Measurements from ENCODE around the gene HSD17B11.
"Not testable (repeated sequence)": the region's sequence is repeated elsewhere in the genome, so short reads cannot be mapped to it uniquely, and the experiment has no call there.

Gene HSD17B11

GRCh38 chr4:87405211-87405820, 14.3 kb upstream of the HSD17B11 start:
- DNase-seq: no peak

- not testable (repeated sequence) for DNase-seq
Measured at GRCh38 chr4:87403732-87404131, 12.7 kb upstream of the HSD17B11 start.

DNA sequence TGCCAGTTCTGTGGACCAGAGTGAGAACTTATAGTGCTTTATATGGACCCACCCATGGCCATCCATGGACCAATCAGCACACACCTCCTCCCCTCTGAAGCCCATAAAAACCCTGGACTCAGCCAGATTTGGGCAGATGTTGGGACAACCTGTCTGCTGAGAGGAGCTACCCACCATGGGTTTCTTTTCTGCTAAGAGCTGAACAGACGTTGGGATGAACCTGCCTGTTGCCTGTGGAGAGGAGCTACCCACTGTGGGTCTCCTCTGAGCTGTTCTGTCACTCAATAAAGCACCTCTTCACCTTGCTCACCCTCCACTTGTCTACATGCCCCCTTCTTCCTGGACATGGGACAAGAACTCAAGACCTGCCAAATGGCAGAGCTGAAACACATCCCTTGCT, 9.0 kb upstream of the HSD17B11 start:
- no peak for DNase-seq

DNA sequence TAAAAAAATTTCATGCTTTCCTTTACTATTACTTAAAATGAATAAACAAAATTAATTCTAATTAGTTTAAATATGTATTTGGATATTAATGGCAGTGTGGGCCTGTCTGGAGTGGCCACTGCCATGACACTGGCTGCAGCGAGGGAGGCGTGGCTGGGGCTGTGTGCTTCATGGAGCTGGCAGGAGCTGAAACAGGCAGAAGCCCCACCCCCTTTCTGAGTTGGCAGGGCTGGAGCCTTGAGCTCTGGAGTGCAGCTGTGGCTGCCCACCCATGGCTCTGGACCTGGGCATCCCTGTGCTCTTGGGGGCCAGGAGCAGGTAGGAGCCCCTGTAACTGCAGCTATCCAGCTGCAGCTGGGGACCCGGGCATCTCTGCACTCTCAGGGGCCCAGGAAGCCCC, 8.2 kb upstream of the HSD17B11 start:
- no peak for DNase-seq

GRCh38 chr4:87395851-87396250, 4.9 kb upstream of the HSD17B11 start:
- DNase-seq: not testable (repeated sequence)

DNA sequence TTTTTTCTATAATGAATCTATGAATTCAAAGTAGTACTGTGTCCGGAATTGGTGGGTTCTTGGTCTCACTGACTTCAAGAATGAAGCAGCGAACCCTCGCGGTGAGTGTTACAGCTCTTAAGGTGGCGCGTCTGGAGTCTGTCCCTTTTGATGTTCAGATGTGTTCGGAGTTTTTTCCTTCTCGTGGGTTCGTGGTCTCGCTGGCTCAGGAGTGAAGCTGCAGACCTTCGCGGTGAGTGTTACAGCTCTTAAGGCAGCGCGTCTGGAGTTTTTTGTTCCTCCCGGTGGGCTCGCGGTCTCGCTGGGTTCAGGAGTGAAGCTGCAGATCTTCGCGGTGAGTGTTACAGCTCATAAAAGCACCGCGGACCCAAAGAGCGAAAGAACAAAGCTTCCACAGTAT, 4.1 kb upstream of the HSD17B11 start:
- not testable (repeated sequence) for DNase-seq

DNA sequence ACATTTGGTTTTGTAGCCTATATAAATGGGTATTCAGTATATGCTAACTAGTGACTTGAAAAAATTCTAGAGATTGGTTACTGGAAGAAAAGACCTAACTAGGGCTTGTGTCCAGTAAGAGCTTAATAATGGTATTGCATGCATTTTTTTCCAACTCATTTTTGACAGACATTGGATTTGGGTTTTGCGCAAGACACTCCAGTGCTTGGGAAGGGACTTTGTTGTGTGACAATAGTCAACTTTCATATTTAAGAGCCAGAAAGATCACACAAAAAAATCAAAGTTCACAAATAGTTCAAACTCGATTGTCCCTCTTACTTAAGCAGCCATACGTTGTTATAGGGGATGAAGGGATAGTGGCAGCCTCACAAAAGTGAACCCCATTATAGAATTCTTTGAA, 1.2 kb upstream of the HSD17B11 start:
- no peak for DNase-seq

GRCh38 chr4:87391576-87392054, 627 bp upstream of the HSD17B11 start:
- no peak for DNase-seq

GRCh38 chr4:87390551-87390890, 467 bp downstream of the HSD17B11 start:
- DNase-seq: peak in 1 of 3 experiments; percentile 84

- peak in 2 of 3 experiments; percentile 41 to 62 for DNase-seq
Measured at GRCh38 chr4:87390055-87390454, 933 bp downstream of the HSD17B11 start.

DNA sequence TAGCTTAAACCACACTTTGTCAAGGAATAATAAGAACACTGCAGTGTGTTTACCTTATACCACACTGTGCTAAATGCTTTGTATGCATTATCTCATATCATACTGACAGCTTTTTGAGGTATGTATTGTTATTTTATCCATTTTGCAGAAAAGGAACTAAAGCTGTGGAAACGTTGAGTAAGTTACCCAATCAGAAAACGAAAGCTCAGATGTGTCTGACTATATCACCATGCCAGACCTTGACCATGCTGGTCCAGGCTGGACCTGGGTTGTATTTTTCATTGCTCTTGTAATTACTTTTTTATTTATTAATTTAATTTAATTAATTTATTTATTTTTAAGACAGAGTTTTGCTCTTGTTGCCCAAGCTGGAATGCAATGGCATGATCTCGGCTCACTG, 2.1 kb downstream of the HSD17B11 start:
- DNase-seq: no peak

DNA sequence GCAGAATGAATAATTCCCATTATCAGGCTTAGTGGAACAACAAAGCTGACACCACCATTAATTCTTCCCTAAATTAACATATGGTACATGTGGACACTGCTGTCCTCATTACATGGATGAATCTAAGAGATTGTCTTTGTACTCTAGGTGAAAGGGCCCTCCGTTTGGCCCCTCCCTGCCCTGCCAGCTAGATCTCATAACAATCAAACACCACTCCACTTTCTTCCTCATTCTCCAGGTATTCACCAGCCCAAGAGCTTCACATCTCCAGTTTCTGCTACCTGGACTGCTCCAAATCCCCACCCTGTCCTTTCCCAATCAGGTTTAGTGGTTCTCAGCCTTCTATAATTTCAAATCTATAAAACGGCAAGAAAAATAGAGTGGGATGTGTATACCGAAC, 3.8 kb downstream of the HSD17B11 start:
- DNase-seq: no peak

DNA sequence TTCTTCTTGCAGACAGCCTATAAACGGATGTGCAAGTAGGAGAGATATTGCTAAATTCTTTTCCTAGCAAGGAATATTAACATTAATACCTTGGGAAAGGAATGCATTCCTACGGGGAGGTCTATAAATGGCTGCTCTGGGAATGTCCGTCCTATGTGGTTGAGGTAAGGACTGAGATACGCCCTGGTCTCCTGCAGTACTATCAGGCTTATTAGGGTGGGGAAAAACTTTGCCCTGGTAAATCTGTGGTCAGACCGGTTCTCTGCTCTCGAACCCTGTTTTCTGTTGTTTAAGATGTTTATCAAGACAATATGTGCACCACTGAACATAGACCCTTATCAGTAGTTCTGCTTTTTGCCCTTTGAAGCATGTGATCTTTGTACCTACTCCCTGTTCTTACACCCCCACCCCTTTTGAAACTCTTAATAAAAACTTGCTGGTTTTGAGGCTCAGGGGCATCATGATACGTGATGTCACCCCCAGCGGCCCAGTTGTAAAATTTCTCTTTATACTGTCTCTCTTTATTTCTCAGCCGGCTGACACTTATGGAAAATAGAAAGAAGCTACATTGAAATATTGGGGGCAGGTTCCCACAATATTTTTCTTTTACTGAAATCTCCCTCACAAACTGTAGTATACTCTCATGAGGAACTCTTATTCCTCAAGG, 6.4 kb downstream of the HSD17B11 start:
- DNase-seq: not testable (repeated sequence)

- no peak for DNase-seq
Measured at GRCh38 chr4:87382931-87383330, 8.1 kb downstream of the HSD17B11 start.

DNA sequence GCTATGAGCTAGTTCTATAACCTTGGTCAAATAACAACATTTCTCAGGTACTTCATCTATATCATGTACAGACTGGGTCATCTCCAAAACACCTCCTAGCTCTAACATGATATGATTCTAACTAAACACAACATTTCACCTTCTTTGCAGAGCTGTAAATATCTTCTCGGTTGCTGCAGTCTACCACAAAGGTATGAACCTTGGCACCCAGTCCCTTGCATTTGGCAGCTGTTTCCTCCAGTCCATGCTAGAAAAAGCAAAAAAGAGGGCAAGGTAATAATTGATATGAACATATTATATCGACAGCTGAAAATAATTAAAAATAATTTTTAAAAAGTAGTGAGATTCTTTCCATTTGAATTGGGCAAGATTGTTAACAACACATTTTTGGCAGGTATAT, 8.9 kb downstream of the HSD17B11 start:
- DNase-seq: no peak

GRCh38 chr4:87377816-87378215, 13.2 kb downstream of the HSD17B11 start:
- no peak for DNase-seq

- DNase-seq: peak in 1 of 3 experiments; percentile 50
Measured at GRCh38 chr4:87375719-87376291, 15.2 kb downstream of the HSD17B11 start.

GRCh38 chr4:87370068-87370467, 20.9 kb downstream of the HSD17B11 start:
- DNase-seq: no peak

DNA sequence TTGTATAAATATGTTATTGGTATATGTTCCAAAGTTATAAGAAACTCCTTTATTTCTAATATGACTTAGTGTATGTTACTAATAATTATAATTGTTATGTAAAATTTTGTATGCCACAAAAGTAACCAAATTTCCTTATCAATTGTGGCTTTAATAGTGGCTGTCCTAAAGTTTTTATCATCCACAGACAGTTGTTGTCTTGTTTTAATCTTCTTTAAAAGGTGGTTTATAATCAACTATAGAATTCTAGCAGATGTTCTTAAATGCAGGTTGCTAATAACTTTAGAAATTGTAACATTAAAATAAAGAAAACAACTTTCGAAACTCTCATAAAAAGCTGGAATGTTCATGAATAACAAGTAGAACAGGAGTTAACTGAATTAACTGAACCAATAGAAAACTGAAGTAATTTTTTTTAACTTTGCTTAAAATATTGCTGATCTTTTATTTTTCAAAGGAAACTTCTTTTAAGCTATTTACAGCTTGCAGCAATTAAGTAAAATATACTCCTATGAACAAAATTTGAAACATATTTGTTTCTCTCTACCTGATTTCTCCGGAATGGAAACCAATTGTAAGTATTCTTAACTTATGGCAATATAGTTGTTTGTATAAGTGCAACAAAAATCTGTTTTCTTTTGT, 24.3 kb downstream of the HSD17B11 start:
- no peak for DNase-seq

DNA sequence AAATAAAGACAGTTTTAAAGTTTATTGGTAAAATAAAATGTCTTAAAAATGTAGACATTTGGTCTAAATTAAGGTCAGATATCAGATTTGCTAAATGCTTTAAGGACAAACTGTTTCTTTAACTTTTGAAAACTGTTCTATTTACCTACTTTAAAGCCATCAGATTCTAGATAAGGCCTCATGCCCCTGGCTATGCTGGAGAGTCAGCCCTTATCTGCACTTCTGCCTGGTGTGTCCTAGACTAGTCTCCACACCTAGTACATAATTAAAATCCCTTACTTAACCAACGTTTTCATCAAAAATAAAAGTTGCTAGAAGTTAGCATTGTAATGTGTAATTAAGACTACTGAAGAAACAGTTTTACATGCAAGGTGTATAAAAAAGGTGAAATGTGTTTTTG, 25.6 kb downstream of the HSD17B11 start:
- DNase-seq: no peak

DNA sequence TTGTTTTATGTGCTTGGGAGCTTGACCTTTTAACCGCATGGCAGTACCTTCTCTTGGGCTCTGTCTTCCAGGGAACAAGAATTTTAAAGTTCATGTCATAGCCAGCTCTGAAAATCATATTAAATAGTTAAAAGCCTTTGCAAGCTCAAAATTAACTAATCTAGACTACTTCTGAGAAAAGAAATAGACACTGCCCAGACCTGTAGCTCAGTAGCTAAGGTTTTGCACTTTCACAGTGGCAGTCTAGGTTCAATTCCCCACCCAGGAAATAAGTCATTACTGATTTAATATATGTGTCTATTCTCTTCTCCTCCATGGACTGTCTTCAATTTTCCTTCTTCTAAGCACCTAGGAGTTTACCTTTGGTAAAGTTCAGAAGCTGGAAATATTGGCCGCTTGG, 27.4 kb downstream of the HSD17B11 start:
- DNase-seq: no peak

- DNase-seq: no peak
Measured at GRCh38 chr4:87360338-87360935, 30.6 kb downstream of the HSD17B11 start.

GRCh38 chr4:87359258-87359657, 31.7 kb downstream of the HSD17B11 start:
- no peak for DNase-seq
